HuH-7.5 (cell line): ENCODE data around the gene NUDT15.
"Not testable (repeated sequence)": the region's sequence is repeated elsewhere in the genome, so short reads cannot be mapped to it uniquely, and the experiment has no call there.

Source experiments
- DNase-seq: peaks from one replicate; pipeline ENCODE4 v3.0.0; 2011; ENCODE audit warnings: low spot score

The NUDT15 gene

GRCh38 chr13:48037346-48038173 lies at the start of gene NUDT15:
TSS of gene NUDT15 (plus strand) at chr13:48037726. CDS start at chr13:48037747, 21 bp downstream.
- DNase-seq: peak; percentile 86

- DNase-seq: no peak
These were observed 47.1 kb upstream of the NUDT15 start for GRCh38 chr13:47990427-47990826.

GRCh38 chr13:47990920-47991466 lies 46.5 kb upstream of the NUDT15 start:
- no peak for DNase-seq

- DNase-seq: no peak
These were observed 45.7 kb upstream of the NUDT15 start for GRCh38 chr13:47991859-47992258.

DNA sequence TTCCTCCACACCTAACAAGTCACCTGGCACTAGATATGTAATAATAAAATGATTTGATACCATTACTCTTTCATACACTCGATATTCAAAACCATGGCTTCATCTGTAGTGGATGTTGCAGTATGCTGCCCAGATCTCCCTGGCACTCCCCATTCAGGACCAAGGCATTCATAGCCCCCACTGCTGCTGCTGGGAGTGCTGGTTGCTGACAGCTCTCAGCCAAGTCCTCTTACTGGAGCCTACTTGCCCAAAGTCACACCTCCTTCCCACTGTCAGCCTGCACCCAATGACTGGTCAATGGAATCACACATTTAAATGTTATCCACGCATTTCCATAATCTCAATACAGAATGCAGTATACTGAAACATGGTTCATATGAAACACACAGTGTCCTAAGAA lies 40.1 kb upstream of the NUDT15 start:
- DNase-seq: no peak

DNA sequence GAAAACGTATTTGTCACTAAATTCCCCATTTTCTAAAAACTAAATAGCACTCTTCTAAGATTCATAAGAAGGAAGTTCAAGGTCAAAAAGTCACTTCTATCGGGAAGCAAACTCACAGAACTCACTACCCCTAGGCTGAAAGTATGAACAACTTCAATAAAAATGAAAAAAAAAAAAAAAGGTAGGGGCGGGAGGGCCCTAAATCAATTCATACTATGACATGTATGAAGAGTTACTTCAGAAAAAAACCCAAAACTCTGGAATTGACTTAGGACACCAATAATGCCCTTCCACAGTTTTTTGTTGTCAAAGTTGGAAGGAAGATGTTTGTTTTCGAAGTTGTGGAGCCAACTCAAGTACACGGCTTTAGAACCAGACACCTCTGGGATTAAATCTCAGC lies 37.6 kb upstream of the NUDT15 start:
- DNase-seq: no peak

DNA sequence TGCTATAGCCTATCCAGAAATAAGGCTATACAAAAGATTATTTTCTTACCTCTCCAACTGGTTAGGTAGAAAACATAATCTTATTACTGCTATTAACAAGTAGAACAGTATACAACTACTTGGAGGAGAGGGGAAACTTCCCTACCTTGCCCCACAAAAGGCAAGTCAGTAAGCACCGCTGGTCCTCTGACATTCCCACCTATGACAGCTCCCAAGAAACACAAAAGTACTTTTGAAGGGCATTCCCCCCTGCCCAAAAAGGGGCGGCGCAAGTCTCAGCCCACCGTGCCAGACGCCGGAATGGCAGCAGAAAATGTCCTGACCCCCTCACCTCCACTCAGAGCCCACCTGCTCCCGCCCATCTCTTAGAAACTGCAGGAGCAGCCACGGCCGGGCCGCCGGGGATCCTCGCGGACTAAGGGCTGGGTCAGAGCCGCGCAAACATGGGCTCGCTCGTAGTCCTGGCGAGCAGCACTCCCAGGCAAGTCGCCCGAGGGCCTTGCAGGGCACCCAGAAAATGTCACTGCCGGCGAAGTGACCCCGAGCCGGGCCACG lies 36.9 kb upstream of the NUDT15 start:
- DNase-seq: peak; percentile 10

DNA sequence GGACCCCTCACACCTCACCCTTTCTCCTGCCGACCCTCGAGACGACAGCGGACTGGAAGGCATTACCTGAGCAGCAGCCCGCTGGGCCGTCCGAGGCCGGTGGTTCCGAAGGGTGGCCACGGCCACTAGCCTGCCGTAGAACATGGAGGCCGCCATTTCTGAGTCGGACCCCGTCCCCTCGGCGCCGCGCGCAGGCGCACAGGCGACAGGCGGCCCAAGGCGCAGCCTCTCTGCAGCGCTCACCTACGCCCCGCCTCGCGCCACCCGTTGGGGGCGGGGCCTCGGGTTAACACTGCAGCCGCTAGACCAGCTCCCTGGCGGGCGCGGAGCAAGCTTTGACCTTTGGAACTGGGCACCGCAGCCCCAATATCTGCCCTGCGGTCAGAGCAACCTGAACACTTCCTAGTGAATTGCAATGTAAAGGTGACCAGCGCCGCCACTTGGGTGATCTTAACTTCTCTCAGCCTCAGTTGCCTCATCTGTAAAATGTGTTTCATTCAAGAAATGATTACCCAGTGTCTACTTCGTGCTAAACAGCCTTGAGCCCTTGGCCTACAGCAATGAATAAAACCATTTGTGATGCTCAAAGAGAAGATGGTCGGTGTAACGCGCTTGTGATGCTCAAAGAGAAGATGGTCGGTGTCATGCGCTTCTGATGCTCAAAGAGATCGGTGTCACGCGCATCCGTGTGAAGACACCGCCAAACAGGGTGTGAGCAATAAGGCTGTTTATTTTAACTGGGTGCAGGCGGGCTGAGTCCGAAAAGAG lies 36.2 kb upstream of the NUDT15 start, which contains the start of gene SUCLA2:
SUCLA2 (minus strand) TSS at position 160 of the 768 bp plus-strand sequence; CDS start at position 156, 4 bp downstream.
- DNase-seq: peak; percentile 84

- not testable (repeated sequence) for DNase-seq
These were observed 35.5 kb upstream of the NUDT15 start for GRCh38 chr13:48001999-48002398.

- no peak for DNase-seq
These were observed 33.3 kb upstream of the NUDT15 start for GRCh38 chr13:48004201-48004600.

DNA sequence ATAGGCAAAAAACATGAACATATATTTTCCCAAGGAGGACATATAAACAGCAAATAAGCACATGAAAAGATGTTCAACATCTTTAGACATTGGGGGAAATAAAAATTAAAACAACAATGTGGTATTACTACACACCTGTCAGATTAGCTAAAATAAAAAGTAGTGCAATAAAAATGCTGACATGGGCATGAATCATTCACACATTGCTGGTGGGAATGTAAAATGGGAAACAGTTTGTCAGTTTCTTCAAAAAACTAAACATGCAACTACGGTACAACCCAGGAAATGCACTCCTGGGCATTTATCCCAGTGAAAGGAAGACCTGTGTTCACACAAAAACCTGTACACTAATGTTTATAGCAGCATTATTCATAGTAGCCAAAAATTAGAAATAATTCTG lies 31.1 kb upstream of the NUDT15 start:
- DNase-seq: no peak

GRCh38 chr13:48009284-48009683 lies 28.2 kb upstream of the NUDT15 start:
- DNase-seq: peak; percentile 5

DNA sequence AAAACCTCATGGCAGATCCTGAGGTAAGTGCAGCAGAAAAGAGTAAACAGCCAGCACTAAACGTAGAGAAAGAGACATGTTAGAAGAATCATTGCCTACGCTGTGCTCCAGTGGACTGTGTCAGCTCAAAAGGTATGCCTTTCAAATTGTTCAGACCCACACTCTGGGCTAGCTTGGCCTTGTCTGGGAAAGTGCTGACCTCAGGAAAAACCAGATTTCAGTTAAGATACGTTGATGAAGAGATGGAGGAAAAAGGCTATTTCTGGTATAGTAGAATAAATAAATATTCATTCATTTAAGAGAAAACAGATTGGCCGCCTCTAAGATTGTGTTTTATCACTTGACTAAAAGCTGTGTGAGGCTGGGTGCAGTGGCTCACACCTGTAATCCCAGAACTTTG lies 26.8 kb upstream of the NUDT15 start:
- no peak for DNase-seq

DNA sequence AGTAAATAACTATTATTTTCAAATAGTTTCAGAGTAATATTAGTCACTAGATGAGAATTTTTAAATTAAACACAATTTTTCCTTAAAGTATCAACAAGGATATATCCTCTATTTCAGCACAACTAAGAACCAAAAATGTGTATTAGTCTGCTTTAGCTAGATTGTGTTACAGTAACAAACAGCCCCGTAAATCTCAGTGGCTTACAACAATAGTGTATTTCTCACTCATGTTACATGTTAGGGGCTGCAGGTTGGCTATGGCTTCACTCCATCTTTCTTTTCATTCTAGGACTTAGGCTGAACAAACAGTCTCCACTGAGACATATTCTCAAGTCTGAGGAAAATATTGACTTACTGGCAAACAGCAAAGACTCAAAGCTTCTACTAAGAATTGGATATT lies 24.9 kb upstream of the NUDT15 start:
- no peak for DNase-seq

GRCh38 chr13:48014359-48014758 lies 23.2 kb upstream of the NUDT15 start:
- no peak for DNase-seq

GRCh38 chr13:48018637-48019036 lies 18.9 kb upstream of the NUDT15 start:
- DNase-seq: no peak

DNA sequence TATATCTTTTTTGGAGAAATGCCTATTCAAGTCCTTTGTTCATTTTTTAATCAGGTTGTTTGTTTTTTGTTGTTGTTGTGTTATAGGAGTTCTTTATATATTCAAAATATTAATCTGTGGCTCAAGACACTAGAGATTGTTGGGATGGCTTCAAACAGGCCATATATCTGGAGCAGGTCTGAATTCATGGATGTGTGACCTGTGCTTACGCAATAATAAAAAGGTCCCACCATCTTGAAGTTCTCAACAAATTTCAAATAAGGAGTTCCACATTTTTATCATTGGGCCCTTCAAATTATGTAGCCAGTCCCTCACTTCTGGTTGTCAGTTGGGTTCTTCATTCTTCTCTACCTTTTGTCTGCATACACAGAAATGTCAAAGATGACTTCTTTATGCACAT lies 17.7 kb upstream of the NUDT15 start:
- DNase-seq: no peak

DNA sequence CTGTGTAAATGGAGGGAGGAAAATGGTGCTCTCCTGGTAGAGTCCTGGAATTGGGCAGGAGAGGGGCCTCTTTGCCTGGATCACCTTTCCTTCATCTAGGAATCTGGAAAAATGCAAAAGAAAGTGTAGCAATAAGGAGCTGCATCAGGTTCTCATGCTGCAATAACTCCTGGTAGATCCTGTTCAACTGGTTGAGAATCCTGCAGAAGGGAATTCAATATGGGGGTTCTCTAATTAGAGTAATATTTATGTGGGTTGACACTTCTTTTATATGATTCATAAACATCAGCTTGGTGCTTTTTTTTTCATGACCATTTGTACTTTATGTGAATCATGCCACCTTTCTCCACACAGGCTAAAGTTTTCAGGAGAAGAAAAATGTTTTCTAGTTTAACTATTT lies 9.5 kb upstream of the NUDT15 start:
- DNase-seq: no peak

DNA sequence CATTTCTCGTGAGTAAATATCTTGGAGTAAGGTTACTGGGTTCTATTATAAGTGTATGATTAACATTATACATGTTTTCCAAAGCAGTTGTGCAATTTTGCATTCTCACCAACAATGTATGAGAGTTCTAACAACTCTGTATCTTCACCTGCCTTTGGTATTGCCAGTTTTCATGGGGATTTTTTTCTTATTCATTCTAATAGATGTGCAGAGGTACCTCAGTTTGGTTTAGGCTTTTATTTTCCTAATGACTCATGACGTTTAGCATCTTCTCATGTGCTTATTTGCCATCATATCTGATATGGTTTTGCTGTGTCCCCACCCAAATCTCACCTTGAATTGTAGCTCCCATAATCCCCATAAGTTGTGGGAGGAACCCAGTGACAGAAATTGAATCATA lies 7.7 kb upstream of the NUDT15 start:
- no peak for DNase-seq

DNA sequence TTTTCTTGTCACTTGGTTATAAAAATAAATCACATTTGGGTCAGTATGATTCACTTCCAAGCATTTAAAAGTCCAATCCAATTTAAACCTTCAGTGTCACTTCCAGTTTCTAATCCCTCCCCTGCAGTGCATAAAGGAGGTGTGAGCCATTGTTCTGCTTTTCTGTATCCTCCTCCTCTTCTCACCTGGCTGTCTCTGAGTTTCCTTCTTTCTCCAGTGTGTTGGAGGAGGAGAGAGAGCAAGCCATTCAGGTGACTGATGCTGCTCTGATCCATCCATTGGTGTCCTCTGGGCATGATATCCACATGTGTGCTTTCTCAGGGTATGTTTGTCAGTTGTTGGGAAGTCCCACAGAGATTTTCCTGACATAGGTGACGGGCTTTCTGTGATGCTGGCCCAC lies 1.2 kb downstream of the NUDT15 start:
- DNase-seq: no peak

DNA sequence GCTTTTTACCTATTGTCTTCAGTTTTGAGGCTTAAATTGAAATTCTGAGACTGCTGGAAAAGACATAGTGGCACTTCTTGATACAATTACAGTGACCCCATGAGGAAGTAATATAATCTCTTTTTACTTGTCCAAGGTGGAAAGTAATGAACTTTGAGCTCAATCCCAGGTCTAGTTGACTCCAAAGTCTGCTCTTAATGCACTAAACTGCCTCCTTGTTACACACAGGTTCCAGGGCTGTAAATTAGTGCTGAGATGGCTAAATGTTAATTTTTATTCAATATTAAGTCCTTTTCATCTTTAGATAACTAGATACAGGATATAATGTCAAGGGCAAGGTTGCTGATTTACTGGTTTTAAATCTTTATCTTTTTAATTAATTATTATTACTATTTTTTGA lies 2.5 kb downstream of the NUDT15 start:
- no peak for DNase-seq

DNA sequence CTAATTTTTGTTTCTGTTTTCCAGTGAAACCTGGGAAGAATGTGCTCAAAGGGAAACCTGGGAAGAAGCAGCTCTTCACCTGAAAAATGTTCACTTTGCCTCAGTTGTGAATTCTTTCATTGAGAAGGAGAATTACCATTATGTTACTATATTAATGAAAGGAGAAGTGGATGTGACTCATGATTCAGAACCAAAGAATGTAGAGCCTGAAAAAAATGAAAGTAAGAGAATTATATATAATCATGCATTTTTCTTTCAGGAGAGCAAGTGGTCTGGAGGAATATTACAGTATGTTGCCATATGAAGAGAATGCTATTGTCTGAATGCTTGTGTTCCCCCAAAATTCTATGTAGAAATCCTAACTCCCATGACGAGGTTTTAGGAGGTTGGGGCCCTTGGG lies 3.4 kb downstream of the NUDT15 start:
- no peak for DNase-seq

- no peak for DNase-seq
These were observed 5.4 kb downstream of the NUDT15 start for GRCh38 chr13:48042894-48043293.
